DMS 273 treated with DMSO at 0.1 percent for 48 hours (cell line): Measurements from ENCODE around the gene MEIOSIN.
"Not testable (repeated sequence)": the region's sequence is repeated elsewhere in the genome, so short reads cannot be mapped to it uniquely, and the experiment has no call there.

Source experiments
- DNase-seq: peaks from one replicate; lab custom pipeline; 2025; lab: John Stamatoyannopoulos, UW

MEIOSIN gene

DNA sequence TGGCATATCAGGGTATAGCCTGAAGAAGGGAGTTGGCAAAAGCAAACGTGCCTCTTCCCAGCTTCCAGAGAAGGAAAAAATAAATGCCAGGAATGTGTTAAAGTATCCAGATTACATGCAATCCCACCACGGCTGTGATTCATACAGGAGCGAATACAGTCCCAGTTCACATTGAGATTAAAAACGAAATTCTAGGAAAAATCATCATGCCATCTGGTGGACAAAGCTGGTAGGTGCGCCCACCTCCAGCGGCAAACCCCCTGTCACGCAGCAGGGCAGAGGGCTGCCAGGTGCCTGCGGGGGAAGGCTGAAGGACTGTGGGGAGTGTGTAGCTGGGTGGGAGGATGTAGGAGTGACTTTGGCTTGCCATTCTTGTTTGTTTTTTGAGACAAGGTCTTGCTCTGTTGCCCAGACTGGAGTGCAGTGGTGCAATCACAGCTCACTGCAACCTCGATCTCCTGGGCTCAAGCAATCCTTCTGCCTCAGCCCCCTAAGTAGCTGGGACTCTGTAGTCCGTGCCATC lies 65.8 kb downstream of the MEIOSIN start:
- DNase-seq, result peak; percentile 32

DNA sequence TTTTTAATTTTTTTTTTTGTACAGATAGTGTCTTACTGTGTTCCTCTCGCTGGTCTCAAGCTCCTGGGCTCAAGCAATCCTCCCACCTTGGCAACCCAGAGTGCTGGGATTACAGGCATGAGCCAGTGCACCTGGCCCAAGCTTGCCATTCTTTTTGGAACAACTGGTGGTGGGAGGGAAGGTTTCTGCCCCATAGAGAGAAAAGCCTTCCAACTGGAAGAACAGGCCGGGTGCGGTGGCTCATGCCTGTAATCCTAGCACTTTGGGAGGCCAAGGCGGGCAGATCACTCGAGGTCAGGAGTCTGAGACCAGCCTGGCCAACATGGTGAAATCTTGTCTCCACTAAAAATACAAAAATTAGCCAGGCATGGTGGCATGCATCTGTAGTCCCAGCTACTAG lies 66.3 kb downstream of the MEIOSIN start:
- not testable (repeated sequence) for DNase-seq

DNA sequence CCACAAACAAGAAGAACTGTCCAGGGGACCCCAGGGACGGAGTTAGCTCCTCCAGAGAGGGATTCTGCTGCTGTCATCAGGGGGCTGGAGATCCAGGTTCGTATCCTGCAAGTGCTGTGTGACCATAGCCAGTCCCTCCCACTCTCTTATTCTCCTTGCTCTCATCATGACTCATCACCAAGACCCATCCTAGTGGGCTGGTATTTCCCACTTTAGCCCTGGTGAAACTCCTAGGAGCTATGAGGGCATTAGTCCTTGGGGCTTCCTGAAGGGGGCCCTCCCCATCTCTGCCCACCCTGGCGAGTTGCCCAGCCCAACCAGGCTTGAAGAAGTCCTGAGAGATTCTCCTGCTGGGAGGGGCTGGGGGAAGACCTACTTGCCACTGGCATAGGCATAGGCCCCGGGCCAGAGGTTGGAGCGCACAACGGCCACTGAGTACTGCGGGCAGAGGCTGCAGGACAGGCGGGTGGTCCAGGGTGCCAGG lies 66.9 kb downstream of the MEIOSIN start:
- no peak for DNase-seq

DNA sequence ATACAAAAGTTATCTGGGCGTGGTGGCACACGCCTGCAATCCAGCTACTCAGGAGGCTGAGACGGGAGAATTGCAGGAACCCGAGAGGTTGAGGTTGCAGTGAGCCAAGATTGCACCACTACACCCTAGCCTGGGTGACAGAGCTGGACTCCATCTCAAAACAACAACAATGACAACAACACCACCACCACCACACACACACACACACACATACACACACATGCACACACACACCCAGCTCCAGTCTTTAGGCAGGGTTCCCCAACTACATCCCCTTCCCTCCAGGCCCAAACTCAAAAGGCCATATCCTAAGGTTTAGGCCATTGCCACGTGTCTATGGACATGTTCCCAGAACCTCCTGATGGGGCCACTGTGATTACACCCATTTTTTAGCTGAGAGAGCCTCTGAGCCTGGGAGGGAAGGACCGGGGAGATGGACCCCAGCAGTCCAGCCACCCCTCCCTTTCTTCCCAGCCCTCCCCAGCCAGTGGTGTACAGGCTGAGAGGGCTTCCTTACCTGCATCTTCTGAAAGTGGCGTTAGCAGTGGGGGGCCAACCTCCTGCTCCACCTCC lies 68.5 kb downstream of the MEIOSIN start:
- no peak for DNase-seq

DNA sequence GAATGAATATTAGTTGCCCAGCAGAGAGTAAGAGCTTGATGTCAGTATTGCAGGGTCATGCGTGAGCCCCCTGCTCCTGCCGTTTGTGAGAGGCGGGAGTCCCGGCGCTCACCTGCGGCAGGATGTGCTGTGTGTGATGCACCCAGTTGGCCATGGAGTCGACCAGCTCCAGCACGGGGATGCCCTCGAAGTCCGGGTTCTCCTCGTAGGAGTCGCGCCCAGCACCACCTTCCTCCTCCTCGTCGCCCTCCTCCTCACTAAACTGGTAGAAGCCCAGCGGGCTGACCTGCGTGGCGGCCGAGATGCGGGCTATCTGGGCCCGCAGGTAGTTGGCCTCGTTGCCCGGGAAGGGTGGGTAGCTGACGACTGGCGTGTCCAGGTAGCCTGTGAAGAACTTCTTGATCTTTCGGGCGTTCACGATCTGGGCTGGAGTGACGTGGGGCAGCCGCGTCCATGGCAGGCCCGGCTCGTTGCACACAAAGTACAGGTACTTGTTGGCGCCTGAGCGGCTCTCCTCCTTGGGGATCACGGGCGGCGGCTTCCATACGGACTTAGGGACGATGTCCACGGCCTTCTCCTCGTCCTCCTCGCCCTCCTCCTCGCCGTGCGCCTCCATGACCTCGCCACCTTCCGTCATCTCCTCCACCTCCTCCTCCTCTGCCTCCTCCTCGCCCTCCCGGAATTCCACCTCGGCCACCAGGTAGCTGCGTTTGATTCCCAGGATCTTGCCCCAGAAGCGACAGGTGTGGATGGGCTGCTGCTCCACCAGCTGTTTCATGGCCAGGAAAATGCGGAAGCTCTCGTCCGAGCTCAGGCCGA lies 71.1 kb downstream of the MEIOSIN start:
- DNase-seq, result no peak

DNA sequence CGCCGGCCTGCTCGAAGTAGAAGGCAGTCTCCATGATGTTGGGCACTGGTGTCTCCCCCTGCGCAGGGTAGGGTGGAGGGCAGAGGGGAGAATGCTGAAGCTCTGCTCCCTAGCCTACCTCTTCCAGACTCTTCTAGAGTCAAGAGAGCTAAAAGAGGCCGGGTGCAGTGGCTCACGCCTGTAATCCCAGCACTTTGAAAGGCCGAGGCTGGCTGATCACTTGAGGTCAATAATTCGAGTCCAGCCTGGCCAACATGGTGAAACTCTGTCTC lies 71.7 kb downstream of the MEIOSIN start:
- DNase-seq, result no peak

DNA sequence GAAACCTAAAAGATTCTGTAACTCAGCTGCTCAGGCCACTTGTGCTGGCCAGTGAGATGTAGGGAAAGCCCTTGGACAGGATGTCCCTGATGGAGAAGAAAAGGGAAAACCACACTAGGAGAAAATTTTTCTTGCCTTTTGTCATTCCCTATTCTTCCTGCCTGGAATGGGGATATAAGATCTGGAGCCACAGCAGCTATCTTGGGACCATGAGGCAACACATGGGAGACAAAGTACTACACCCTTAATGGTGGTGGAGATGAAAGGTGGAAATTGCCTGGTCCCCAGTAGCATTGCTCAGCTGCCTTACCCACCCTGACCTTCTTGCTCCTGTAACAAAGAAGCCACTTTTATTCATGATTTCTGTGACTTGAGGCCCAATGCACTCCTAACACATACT lies 72.5 kb downstream of the MEIOSIN start:
- DNase-seq, result no peak

DNA sequence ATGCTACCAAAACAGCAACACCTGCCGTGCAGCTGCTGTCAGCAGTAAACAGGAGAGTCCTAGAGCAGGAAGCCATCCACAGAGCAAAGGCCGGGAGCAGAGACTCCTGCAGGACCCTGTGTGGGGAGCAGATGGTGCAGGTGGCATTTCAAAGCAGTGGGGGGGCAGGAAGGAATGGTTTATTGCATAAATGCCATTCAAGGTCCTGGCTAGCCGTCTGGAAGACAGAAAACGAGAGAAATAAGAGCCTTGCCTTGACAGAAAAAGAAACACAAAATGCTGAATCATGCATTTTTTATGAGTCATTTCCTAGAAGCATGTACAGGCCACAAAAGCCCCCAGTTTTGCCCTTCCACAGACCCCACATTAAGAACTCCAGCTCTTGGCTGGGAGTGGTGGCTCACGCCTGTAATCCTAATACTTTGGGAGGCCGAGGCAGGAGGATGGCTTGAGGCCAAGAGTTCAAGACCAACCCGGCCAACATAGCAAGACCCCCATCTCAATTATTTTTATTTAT lies 76.5 kb downstream of the MEIOSIN start:
- peak; percentile 93 for DNase-seq

DNA sequence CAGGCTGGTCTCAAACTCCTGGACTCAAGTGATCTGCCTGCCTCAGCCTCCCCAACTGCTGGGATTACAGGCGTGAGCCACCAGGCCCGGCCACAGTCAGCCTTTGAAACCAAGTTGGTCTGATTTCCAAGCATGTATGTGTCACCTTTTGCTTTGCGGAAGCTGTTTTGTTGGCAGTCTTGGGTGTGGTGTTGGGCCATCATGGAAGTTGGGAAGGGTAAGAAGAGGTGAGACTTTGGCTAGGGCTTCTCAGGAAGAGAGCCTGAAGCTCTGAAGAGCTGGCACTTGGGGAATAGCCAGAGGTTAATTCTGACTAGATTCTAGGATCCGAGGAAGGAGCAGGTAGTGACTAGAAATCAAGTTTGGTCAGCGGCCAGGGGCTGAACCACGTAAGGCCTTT lies 79.1 kb downstream of the MEIOSIN start:
- DNase-seq, result no peak
